SU-DHL-6 (cell line): ENCODE measurements around the gene YIPF2.

Experiments used
- H2AFZ ChIP-seq: fragments of 200-600 bp; sonication (generic); 2 replicates; pipeline ENCODE4 v1.6.1; 2014; ENCODE audit warnings: low read depth, mild to moderate bottlenecking, moderate library complexity, mixed read lengths, antibody characterized with exemption, low read length; ENCODE audit not compliant: severe bottlenecking
- H3F3A ChIP-seq: fragments of 200-600 bp; shearing (Covaris generic); 2 replicates; pipeline ENCODE4 v1.6.0; 2016; ENCODE audit warnings: antibody characterized with exemption, mild to moderate bottlenecking; ENCODE audit not compliant: insufficient read depth
- H3K27ac ChIP-seq: fragments of 200-600 bp; sonication (generic); 2 replicates; pipeline ENCODE4 v1.5.1; 2016; ENCODE audit warnings: low read depth, mild to moderate bottlenecking, low read length, moderate library complexity, mixed read lengths
- H3K27me3 ChIP-seq: fragments of 200-600 bp; sonication (generic), shearing (Covaris generic); 2 replicates; pipeline ENCODE4 v1.6.0; 2014; ENCODE audit warnings: mild to moderate bottlenecking, low read length
- H3K36me3 ChIP-seq: fragments of 200-600 bp; sonication (generic); 2 replicates; pipeline ENCODE4 v1.6.1; 2014; ENCODE audit warnings: mild to moderate bottlenecking, low read length, mixed read lengths
- H3K4me2 ChIP-seq: fragments of 300-600, 200-600 bp; shearing (Covaris generic), sonication (generic); 2 replicates; pipeline ENCODE4 v1.6.0; 2014; ENCODE audit warnings: low read length, low read depth, mild to moderate bottlenecking; ENCODE audit not compliant: poor library complexity, severe bottlenecking
- H3K4me3 ChIP-seq: fragments of 200-600 bp; sonication (generic); 2 replicates; pipeline ENCODE4 v1.5.1; 2014; ENCODE audit warnings: antibody characterized with exemption, low read length, mild to moderate bottlenecking, mixed read lengths; ENCODE audit not compliant: insufficient read depth, poor library complexity, severe bottlenecking
- H3K79me2 ChIP-seq: fragments of 200-600 bp; sonication (generic); 2 replicates; pipeline ENCODE4 v1.6.1; 2014; ENCODE audit warnings: mild to moderate bottlenecking, low read length, moderate library complexity; ENCODE audit not compliant: insufficient read depth
- H3K9ac ChIP-seq: fragments of 200-600 bp; sonication (generic); 2 replicates; pipeline ENCODE4 v1.7.0; 2014; ENCODE audit warnings: mild to moderate bottlenecking, low read length
- H3K9me2 ChIP-seq: fragments of 200-600 bp; sonication (generic); replicated peaks from 2 replicates; pipeline ENCODE4 v1.6.1; 2014; ENCODE audit warnings: low read length; ENCODE audit not compliant: insufficient read depth
- H3K9me3 ChIP-seq: fragments of 200-600 bp; sonication (generic); 2 replicates; pipeline ENCODE4 v1.6.1; 2014; ENCODE audit warnings: low read length, mixed read lengths; ENCODE audit not compliant: insufficient read depth
- H4K20me1 ChIP-seq: fragments of 200-600 bp; sonication (generic); 2 replicates; pipeline ENCODE4 v1.6.1; 2014; ENCODE audit warnings: low read depth, mild to moderate bottlenecking, antibody characterized with exemption, low read length, moderate library complexity, mixed read lengths
- CTCF ChIP-seq: fragments of 200-600 bp; sonication (generic); IDR thresholded peaks from one replicate; pipeline ENCODE4 v1.5.1; 2017; ENCODE audit warnings: antibody characterized with exemption, mild to moderate bottlenecking, low read length, moderate library complexity; ENCODE audit not compliant: insufficient read depth, poor library complexity, severe bottlenecking
- EZH2phosphoT487 ChIP-seq: fragments of 200-600 bp; sonication (generic), shearing (Covaris generic); conservative IDR thresholded peaks from 2 replicates; pipeline ENCODE4 v1.6.1; 2018; ENCODE audit warnings: mild to moderate bottlenecking, antibody characterized with exemption, low read length, moderate library complexity, mixed read lengths

YIPF2 gene

GRCh38 chr19:10887616-10888367, 40.6 kb downstream of the YIPF2 start:
- no peaks in the 10 kb centered on the region for H3K9me3 ChIP-seq
- no peak overlapping the region for H3K4me3 ChIP-seq
- H3F3A ChIP-seq, result no peaks in the 10 kb centered on the region
- H3K27me3 ChIP-seq, result no peaks in the 10 kb centered on the region
- H4K20me1 ChIP-seq, result no peaks in the 10 kb centered on the region; the same call in 1 of the 2 replicates
- H3K27ac ChIP-seq, result no peak overlapping the region
- peaks cover 79% of the 10 kb centered on the region for H3K79me2 ChIP-seq
- no peak overlapping the region for H3K4me2 ChIP-seq
- H3K9me2 ChIP-seq, result no peaks in the 10 kb centered on the region
- TF ChIP-seq CTCF (no peak), EZH2phosphoT487 (no peak)
- no peak overlapping the region for H3K9ac ChIP-seq
- no peak overlapping the region for H2AFZ ChIP-seq
- H3K36me3 ChIP-seq, result no peaks in the 10 kb centered on the region

DNA sequence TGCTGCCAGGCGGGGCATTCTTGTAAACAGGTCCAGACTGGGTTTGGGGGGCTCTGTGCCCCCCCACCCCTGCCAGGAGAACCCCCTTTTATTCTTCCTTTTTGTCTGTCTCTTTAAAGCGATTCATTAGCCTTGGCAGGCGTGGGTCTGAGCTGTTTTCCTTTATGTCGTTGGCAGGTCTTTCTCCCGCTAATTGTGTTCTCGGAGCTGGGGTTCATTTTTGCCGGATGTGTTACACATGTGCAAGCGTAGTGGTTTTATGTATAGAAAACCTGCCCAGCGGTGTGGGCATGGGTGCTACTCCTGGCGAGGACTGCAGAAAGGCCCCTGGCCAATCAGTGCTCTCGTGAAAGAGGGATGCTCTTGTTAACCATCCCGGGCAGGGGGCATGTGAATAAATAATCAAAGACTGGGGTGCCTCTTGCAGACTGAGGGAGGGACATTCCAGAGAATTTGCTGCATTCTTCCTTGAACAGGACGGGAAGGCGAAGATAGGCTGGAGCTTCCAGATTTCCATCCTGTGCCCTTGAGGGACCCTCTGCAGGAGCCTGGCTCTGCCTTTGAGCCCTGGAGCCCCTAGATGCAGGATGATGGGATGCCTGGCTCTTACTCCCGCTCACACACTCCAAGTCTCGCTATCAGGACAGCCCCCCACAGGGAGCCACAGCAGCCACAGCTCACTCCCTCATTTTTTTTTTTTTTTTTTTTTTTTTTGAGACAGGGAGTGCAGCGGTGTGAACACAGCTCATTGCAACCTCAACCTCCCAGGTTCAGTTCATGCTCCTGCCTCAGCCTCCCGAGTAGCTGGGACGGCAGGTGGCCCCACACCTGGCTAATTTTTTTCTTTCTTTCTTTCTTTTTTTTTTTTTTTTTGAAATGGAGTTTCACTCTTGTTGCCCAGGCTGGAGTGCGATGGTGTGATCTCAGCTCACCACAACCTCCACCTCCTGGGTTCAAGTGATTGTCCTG, 43.0 kb downstream of the YIPF2 start:
- Histone ChIP-seq H3F3A (no peaks in the 10 kb centered on the region), H3K36me3 (no peaks in the 10 kb centered on the region), H3K9me2 (no peaks in the 10 kb centered on the region), H3K4me2 (no peak overlapping the region), H4K20me1 (no peaks in the 10 kb centered on the region), H3K9ac (no peak overlapping the region), H3K27me3 (no peaks in the 10 kb centered on the region), H3K9me3 (no peaks in the 10 kb centered on the region), H3K79me2 (peaks cover 83% of the 10 kb centered on the region), H2AFZ (no peak overlapping the region), H3K4me3 (no peak overlapping the region), H3K27ac (no peak overlapping the region)
- no peak for TF ChIP-seq EZH2phosphoT487
- TF ChIP-seq CTCF, result no peak

DNA sequence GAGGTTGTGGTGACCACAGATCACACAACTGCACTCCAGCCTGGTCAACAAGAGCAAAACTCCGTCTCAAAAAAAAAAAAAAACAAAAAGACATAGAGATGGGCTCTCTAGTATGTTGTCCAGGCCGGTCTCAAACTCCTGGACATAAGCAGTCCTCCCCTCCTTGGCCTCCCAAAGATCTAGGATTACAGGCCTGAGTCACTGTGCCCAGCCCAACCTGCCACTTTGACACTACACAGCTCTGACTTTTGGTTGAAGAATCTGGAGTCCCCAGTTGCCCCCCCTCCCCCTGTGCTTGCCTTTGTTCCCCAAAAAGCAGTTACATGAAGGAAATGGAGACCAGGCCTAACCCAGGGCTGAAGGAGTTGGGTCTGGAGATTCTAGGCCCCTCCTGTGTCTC, 44.2 kb downstream of the YIPF2 start:
- Histone ChIP-seq H2AFZ (no peak overlapping the region), H3K79me2 (peaks cover 90% of the 10 kb centered on the region), H3K9ac (no peak overlapping the region), H4K20me1 (no peaks in the 10 kb centered on the region), H3K4me3 (no peak overlapping the region), H3K9me3 (no peaks in the 10 kb centered on the region), H3K27me3 (no peaks in the 10 kb centered on the region), H3K27ac (no peak overlapping the region), H3K4me2 (no peak overlapping the region), H3F3A (no peaks in the 10 kb centered on the region), H3K36me3 (no peaks in the 10 kb centered on the region), H3K9me2 (no peaks in the 10 kb centered on the region)
- TF ChIP-seq EZH2phosphoT487 (no peak), CTCF (no peak)
